Bronchial epithelial cell (primary cell): Measurements from ENCODE around the gene SPIB. TPM values are rescaled to one million over a fixed set of nuclear protein-coding genes. Genes with fewer than 3 reads are reported as not detected.
A peak's percentile ranks its signal among the peaks of the same experiment; 100 is the strongest.
"Not testable (repeated sequence)": the region's sequence is repeated elsewhere in the genome, so short reads cannot be mapped to it uniquely, and the experiment has no call there.

Experiments
- DNase-seq: peaks from one replicate; pipeline ENCODE4 v3.0.0-alpha.2; 2010; ENCODE audit warnings: low read depth
- FAIRE-seq: peaks from 2 replicates; lab custom pipeline; 2011; peaks lifted over from hg19 to GRCh38; lab: Jason Lieb, UNC
- H3K27me3 ChIP-seq: 2 replicates; pipeline ENCODE4 v1.5.1; 2011; ENCODE audit warnings: low read length; ENCODE audit not compliant: control insufficient read depth, insufficient read depth
- H3K36me3 ChIP-seq: 2 replicates; pipeline ENCODE4 v1.5.1; 2011; ENCODE audit warnings: low read length; ENCODE audit not compliant: control insufficient read depth, insufficient read depth
- H3K4me3 ChIP-seq: 2 replicates; pipeline ENCODE4 v1.5.1; 2011; ENCODE audit warnings: mild to moderate bottlenecking, low read depth, low read length, control low read depth
- CTCF ChIP-seq: IDR thresholded peaks from 2 replicates; pipeline ENCODE4 v1.5.1; 2011; ENCODE audit warnings: mild to moderate bottlenecking, moderate library complexity, low read length, control low read depth, inconsistent platforms; ENCODE audit not compliant: insufficient read depth, severe bottlenecking
- total RNA-seq: library from RNA; depleted of rRNA; stranded (reverse); fragments of >200 nt; gene quantifications from 2 replicates; pipeline ENCODE4 v1.2.1, GENCODE V29; 2014

SPIB gene
- total RNA-seq, 1 donor from 2014 or later, result not detected

GRCh38 chr19:50387176-50387867 lies 31.4 kb upstream of the SPIB start:
- no peaks in the 10 kb centered on the region for H3K27me3 ChIP-seq
- DNase-seq (peak; percentile 51), FAIRE-seq (no peak)
- no peak for TF ChIP-seq CTCF
- H3K4me3 ChIP-seq, result no peak overlapping the region
- H3K36me3 ChIP-seq, result peaks cover under 1% of the 10 kb centered on the region

GRCh38 chr19:50387868-50388245 lies 30.9 kb upstream of the SPIB start:
- H3K27me3 ChIP-seq, result no peaks in the 10 kb centered on the region
- no peak for TF ChIP-seq CTCF
- DNase-seq, result no peak
- no peak for FAIRE-seq
- H3K4me3 ChIP-seq, result no peak overlapping the region
- no peaks in the 10 kb centered on the region for H3K36me3 ChIP-seq

- not testable (repeated sequence) for FAIRE-seq, H3K27me3 ChIP-seq, H3K4me3 ChIP-seq, H3K36me3 ChIP-seq, DNase-seq
Measured at GRCh38 chr19:50390295-50390694, 28.4 kb upstream of the SPIB start.

DNA sequence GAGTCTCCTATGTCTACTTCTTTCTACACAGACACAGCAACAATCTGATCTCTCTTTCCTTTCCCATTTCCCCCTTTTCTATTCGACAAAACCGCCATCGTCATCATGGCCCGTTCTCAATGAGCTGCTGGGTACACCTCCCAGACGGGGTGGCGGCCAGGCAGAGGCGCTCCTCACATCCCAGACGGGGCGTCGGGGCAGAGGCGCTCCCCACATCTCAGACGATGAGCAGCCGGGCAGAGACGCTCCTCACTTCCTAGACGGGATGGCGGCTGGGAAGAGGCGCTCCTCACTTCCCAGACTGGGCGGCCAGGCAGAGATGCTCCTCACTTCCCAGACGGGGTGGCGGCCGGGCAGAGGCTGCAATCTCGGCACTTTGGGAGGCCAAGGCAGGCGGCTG lies 27.8 kb upstream of the SPIB start:
- not testable (repeated sequence) for H3K4me3 ChIP-seq, H3K27me3 ChIP-seq, H3K36me3 ChIP-seq, FAIRE-seq, DNase-seq

DNA sequence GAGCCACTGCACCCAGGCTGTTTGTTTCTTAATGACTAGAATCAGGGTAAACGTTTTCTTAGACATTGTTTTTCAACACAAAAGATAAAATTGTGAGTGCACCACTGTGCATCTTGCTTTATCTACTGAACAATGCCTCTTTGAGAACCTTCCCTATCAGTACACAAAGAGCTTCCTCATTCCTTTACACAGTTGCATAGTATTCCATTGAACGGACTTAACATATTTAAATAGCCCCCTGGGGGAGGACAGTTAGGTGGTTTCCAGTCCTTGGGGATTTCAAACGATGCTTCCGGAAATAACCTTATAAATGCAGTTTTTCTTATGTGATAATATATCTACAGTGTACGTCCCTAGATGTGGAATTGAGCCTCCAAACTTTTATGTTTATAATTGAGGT lies 26.0 kb upstream of the SPIB start:
- FAIRE-seq, result no peak

DNA sequence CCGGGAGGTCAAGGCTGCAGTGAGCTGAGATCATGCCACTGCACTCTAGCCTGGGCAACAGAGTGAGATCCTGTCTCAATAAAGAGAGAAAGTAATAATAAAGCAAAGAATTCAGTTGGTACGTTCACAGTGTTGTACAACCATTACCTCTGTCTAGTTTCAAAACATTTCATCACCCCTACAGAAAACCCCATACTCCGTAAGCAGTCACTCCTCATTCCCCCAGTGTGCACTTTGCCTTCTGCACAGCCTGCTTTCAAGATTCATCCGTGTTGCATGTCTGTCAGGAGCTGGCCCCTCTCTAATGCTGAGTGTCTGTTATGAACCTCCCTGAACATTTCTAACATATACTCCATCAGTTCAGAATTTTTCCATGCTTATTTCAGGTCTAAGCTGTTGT lies 25.1 kb upstream of the SPIB start:
- FAIRE-seq, result no peak
- Histone ChIP-seq H3K27me3 (no peaks in the 10 kb centered on the region), H3K36me3 (no peaks in the 10 kb centered on the region), H3K4me3 (no peak overlapping the region)
- DNase-seq, result no peak
- TF ChIP-seq CTCF, result no peak

More for the DNA sequence above, 26.0 kb upstream of the SPIB start:
- no peak for TF ChIP-seq CTCF
- DNase-seq, result no peak
- H3K36me3 ChIP-seq, result no peaks in the 10 kb centered on the region
- no peak overlapping the region for H3K4me3 ChIP-seq
- H3K27me3 ChIP-seq, result no peaks in the 10 kb centered on the region

- FAIRE-seq, result no peak
- H3K36me3 ChIP-seq, result peaks cover 3% of the 10 kb centered on the region
- no peaks in the 10 kb centered on the region for H3K27me3 ChIP-seq
- DNase-seq, result no peak
- no peak overlapping the region for H3K4me3 ChIP-seq
- TF ChIP-seq CTCF, result no peak
Measured at GRCh38 chr19:50394017-50394416, 24.7 kb upstream of the SPIB start.
